HG03108 (cell line): Measurements from ENCODE around the gene SEC14L1.
"Not testable (repeated sequence)": the region's sequence is repeated elsewhere in the genome, so short reads cannot be mapped to it uniquely, and the experiment has no call there.

Experiments
- ATAC-seq: cut with Tn5 transposase; IDR thresholded peaks from one replicate; pipeline ENCODE4 v1.9.1; 2021; ENCODE audit warnings: moderate library complexity; ENCODE audit not compliant: unreplicated experiment

The SEC14L1 gene

GRCh38 chr17:77254951-77255825 is 114.4 kb downstream of the SEC14L1 start:
- ATAC-seq = no peak

DNA sequence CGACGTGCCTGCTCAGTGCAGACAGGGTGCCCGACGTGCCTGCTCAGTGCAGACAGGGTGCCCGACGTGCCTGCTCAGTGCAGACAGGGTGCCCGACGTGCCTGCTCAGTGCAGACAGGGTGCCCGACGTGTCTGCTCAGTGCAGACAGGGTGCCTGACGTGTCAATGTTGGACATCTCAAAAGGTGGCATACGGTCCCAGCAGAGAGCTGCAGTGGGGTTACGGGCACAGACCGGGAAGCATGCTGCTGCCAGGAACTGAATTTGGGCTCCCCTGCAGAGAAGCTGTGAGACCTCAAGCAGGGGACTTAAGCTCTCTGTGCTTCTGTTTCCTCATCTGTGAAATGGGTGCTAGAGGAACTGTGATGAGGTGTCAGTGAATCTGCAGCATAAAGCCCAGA is 115.2 kb downstream of the SEC14L1 start:
- not testable (repeated sequence) for ATAC-seq

DNA sequence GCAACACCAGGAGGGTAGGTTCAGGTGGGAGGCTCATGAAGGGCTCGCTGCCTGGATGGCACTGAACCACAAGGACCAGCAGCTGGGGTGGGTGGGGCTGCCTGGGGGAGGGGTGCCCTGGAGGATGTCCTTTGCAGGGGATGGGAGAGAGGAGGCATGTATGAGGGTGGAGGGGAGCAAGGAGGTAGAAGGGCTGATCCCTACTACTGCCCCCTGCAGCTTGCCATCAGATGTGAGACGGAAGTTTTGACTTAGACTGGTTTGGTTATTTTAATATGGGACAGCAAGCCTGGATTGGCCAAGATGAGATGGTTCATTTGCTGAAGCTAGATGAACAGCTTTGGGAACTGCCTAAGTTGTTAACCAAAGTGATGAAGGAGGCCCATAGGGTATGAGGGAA is 115.9 kb downstream of the SEC14L1 start:
- no peak for ATAC-seq

GRCh38 chr17:77257169-77257568 is 116.4 kb downstream of the SEC14L1 start:
- ATAC-seq = no peak

GRCh38 chr17:77257596-77258458 is 117.1 kb downstream of the SEC14L1 start:
- ATAC-seq = no peak

DNA sequence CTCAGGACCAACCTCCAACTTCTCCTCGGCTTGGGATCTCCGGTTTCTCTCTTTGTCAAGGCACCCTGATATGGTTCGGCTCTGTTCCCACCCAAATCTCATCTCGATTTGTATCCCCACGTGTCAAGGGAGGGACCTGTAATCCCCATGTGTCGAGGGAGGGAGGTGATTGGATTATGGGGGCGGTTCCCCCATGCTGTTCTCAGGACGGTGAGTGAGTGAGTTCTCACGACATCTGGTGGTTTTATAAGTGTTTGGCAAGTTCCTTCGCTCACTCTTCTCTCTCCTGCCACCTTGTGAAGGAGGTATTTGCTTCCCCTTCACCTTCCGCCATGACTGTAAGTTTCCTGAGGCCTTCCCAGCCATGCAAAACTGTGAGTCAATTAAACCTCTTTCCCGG is 117.9 kb downstream of the SEC14L1 start:
- no peak for ATAC-seq

- ATAC-seq = no peak
Observed at GRCh38 chr17:77264617-77265230, 124.0 kb downstream of the SEC14L1 start.

GRCh38 chr17:77266213-77266612 is 125.4 kb downstream of the SEC14L1 start:
- no peak for ATAC-seq
